ENCODE data around the gene C1orf87.

DNA sequence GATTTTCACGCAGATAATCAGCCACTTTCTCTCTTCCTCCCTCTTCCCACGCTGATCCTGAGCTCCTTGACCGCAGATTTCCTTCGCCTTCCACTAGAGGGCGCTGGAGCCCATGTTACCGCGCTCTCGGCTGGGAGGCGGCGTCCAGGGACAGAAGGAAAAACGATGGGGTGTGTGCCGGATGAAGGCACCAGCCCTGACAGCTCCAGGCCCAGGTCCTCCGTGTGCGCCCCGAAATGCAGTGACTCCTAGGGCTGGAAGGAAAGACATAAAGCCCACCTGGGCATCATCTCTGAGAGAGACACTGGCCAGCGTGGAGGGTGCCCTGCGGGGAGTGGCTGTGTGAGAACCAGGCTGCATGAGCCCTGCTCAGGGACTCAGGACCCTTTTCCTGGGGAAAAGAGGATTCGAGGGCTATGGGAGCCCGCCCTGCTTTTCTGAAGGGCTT is 102.1 kb downstream of the C1orf87 start:
- TF ChIP-seq POLR2AphosphoS5 (IDR thresholded peaks at IDR 0.05; ENCODE audit: low read depth, low read length) (no peak), POLR2A (IDR thresholded peaks at IDR 0.05; ENCODE audit: borderline replicate concordance, extremely low read depth, insufficient read depth, insufficient read length) (no peak)
- TF ChIP-seq, protein P1, sequence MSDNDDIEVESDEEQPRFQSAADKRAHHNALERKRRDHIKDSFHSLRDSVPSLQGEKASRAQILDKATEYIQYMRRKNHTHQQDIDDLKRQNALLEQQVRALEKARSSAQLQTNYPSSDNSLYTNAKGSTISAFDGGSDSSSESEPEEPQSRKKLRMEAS (IDR thresholded peaks at IDR 0.05): no peak
